ENCODE results near the gene TCEAL9. TPM values are rescaled to one million over a fixed set of nuclear protein-coding genes. Genes with fewer than 3 reads are reported as not detected.

TCEAL9 gene
- 93.4 and 148 TPM in 2 replicates for total RNA-seq

GRCh38 chrX:103356130-103356798 lies at the start of gene TCEAL9:
TCEAL9 (plus strand) TSS chrX:103356506; CDS start chrX:103357685, 1,179 bp downstream.

GRCh38 chrX:103310555-103311398 lies 45.5 kb upstream of the TCEAL9 start, which contains the start of gene BEX2:
BEX2 (minus strand) TSS chrX:103310990; CDS start chrX:103309976, 1,014 bp downstream.

GRCh38 chrX:103329991-103330390 lies 26.3 kb upstream of the TCEAL9 start, which contains the start of gene TCEAL7:
TCEAL7 (plus strand) TSS chrX:103330239; CDS start chrX:103331404, 1,165 bp downstream.

GRCh38 chrX:103376118-103376978 lies 20.0 kb downstream of the TCEAL9 start, which contains the start of gene BEX3:
BEX3 (plus strand) TSS chrX:103376538; CDS start chrX:103377522, 984 bp downstream.

Other genes starting within 250 kb of the TCEAL9 start
- gene BEX4, start 141.4 kb upstream of the TCEAL9 start, total RNA-seq, result 12.1 and 22.4 TPM in 2 replicates
- 87.2 and 164 TPM in 2 replicates for gene TCEAL8, start 101.4 kb upstream of the TCEAL9 start, total RNA-seq
- gene TCEAL5, start 79.8 kb upstream of the TCEAL9 start, total RNA-seq, result not detected in 2 replicates
- gene BEX2, start 45.5 kb upstream of the TCEAL9 start, total RNA-seq, result 0.60 and 1.4 TPM in 2 replicates
- gene TCEAL7, start 26.3 kb upstream of the TCEAL9 start, total RNA-seq, result 32.1 and 74.1 TPM in 2 replicates
- 477 and 562 TPM in 2 replicates for gene BEX3, start 20.0 kb downstream of the TCEAL9 start, total RNA-seq
- gene RAB40A, start 163.0 kb downstream of the TCEAL9 start, total RNA-seq, result 0.09 and 0.16 TPM in 2 replicates
- gene TCEAL4, start 229.0 kb downstream of the TCEAL9 start, total RNA-seq, result 61.0 and 73.0 TPM in 2 replicates